Lung (tissue), 12 donors: Measurements from ENCODE around the gene HOXC5. TPM values are rescaled to one million over a fixed set of nuclear protein-coding genes. Genes with fewer than 3 reads are reported as not detected.

ENCODE experiments used
- ATAC-seq: fragments of 200-7000 bp; cut with Tn5 transposase; one replicate; pipeline ENCODE4 v1.9.1; 2020; ENCODE audit warnings: moderate number of reproducible peaks; ENCODE audit not compliant: insufficient read depth, low FRiP score
- DNase-seq, 3 donors: peaks; one replicate each; pipeline ENCODE4 v3.0.0-alpha.2; 2013 to 2017
- H3K27ac ChIP-seq, 2 donors: one replicate each; pipeline ENCODE4 v1.5.1; 2013; ENCODE audit warnings: mild to moderate bottlenecking in 2 of 2, moderate library complexity in 2 of 2, control low read depth in 1 of 2, inconsistent platforms in 1 of 2, low read depth in 1 of 2, low read length in 1 of 2
- H3K27me3 ChIP-seq, 3 donors: one replicate each; pipeline ENCODE4 v1.5.1; 2013; ENCODE audit warnings: low read length in 2 of 3; ENCODE audit not compliant: control insufficient read depth in 3 of 3, insufficient read depth in 3 of 3
- H3K36me3 ChIP-seq, 4 donors: one replicate each; pipeline ENCODE4 v1.5.1; 2013; ENCODE audit warnings: low read length in 4 of 4, mild to moderate bottlenecking in 1 of 4, moderate library complexity in 1 of 4; ENCODE audit not compliant: control insufficient read depth in 4 of 4, insufficient read depth in 4 of 4
- H3K4me1 ChIP-seq, 5 donors: one replicate each; pipeline ENCODE4 v1.5.1; 2013; ENCODE audit warnings: low read length in 5 of 5, mild to moderate bottlenecking in 2 of 5, moderate library complexity in 1 of 5; ENCODE audit not compliant: control insufficient read depth in 5 of 5, insufficient read depth in 5 of 5
- H3K4me3 ChIP-seq: one replicate; pipeline ENCODE4 v1.5.1; 2013; ENCODE audit warnings: mild to moderate bottlenecking, control low read depth, moderate library complexity
- H3K9ac ChIP-seq, 2 donors: one replicate each; pipeline ENCODE4 v1.5.1; 2013; ENCODE audit warnings: low read length in 2 of 2, control low read depth in 1 of 2; ENCODE audit not compliant: insufficient read depth in 1 of 2
- H3K9me3 ChIP-seq, 4 donors: one replicate each; pipeline ENCODE4 v1.5.1; 2013; ENCODE audit warnings: low read length in 3 of 4, mild to moderate bottlenecking in 1 of 4, moderate library complexity in 1 of 4; ENCODE audit not compliant: control insufficient read depth in 4 of 4, insufficient read depth in 3 of 4
- WGBS, 2 donors: extraction: QIAGEN DNeasy Blood & Tissue Kit; methylation state at CpG; one replicate each; pipeline ENCODE4 v1.1.7; 2013; 5-methylcytosine and 5-hydroxymethylcytosine counted together
- polyA plus RNA-seq, 2 donors: library from polyadenylated mRNA; stranded (reverse); fragments of 200-250 nt; gene quantifications; one replicate each; pipeline ENCODE4 v1.2.1, GENCODE V29; 2013
- total RNA-seq, 2 donors: library from RNA; depleted of rRNA in 1 of 2; stranded (reverse); fragments of >200 nt in 1 of 2; gene quantifications; one replicate each; pipeline ENCODE4 v1.2.1, GENCODE V29; 2014 to 2021
- TF ChIP-seq, protein P1 (sequence below): IDR thresholded peaks from 2 replicates; pipeline ENCODE4 v1.5.1; 2012; ENCODE audit warnings: mild to moderate bottlenecking; ENCODE audit errors: control extremely low read depth, extremely low read depth
- donor health status: control.
- donor health status: control.
- donor health status: Bipolar disorder and iron deficiency.
- donor health status: healthy.
- donor health status: DM: yes; HTN: yes; CAD: no.

Gene HOXC5
- total and polyA plus RNA-seq, 4 donors, result 0.08 to 0.26 (median 0.17) TPM

DNA sequence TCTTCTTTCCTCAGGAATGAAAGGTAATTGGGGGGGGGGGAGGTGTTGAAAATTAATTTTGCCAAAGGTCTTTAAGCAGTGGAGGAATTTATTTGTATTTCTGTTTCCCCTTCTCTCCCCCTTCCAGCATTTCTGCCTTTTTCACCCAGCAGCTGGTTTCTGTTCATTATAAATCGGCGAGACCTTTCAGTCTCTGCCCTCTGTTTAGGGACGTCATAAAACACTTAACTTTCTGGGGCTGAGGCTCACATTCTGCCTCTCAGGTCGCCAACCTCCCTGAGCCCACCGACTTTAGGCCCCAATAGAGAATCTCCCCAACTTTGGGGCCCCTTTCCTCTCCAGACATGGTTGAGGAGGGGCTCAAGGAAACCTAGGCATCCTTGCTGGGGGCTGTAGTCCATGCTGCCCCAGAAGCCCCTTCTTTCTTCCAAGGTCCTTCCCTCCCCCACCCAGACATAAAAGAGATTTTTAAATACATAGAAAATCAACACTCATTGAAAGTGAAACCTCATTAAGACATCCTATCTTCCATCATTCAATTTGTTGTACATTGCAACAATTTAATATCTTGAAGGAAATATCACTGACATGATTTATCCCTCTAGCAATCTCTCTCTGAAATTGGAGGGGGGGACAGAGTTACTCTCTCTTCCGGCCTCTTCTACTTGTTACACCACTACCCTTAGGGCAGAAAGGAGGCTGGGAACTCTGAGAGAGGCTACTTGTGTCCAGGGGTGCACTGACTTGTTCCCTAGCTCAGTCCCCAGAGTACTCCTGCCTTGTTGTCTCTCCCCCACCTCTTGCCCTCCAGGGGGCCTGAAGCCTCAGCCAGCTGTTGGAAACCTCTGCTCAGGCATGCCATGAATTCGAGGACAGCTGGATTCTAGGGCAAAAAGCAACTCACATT lies 7.1 kb upstream of the HOXC5 start:
- H3K27me3 ChIP-seq, result peaks cover 9 to 93% (median 74%) of the 10 kb centered on the region in 3 donors
- no peak for ATAC-seq
- no peak overlapping the region for H3K4me3 ChIP-seq
- H3K27ac ChIP-seq, result no peak overlapping the region
- peak overlapping the region in 1 of 2 donors; percentile 32 for H3K9ac ChIP-seq
- no peaks in the 10 kb centered on the region for H3K36me3 ChIP-seq
- DNase-seq, result no peak
- TF ChIP-seq, protein P1, sequence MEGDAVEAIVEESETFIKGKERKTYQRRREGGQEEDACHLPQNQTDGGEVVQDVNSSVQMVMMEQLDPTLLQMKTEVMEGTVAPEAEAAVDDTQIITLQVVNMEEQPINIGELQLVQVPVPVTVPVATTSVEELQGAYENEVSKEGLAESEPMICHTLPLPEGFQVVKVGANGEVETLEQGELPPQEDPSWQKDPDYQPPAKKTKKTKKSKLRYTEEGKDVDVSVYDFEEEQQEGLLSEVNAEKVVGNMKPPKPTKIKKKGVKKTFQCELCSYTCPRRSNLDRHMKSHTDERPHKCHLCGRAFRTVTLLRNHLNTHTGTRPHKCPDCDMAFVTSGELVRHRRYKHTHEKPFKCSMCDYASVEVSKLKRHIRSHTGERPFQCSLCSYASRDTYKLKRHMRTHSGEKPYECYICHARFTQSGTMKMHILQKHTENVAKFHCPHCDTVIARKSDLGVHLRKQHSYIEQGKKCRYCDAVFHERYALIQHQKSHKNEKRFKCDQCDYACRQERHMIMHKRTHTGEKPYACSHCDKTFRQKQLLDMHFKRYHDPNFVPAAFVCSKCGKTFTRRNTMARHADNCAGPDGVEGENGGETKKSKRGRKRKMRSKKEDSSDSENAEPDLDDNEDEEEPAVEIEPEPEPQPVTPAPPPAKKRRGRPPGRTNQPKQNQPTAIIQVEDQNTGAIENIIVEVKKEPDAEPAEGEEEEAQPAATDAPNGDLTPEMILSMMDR, result no peak
- WGBS, 2 donors, result 17 to 28% methylated on average over 7 of the region's 7 CpGs
- no peaks in the 10 kb centered on the region for H3K9me3 ChIP-seq
- peaks cover 0 to 19% (median 0%) of the 10 kb centered on the region in 5 donors for H3K4me1 ChIP-seq

DNA sequence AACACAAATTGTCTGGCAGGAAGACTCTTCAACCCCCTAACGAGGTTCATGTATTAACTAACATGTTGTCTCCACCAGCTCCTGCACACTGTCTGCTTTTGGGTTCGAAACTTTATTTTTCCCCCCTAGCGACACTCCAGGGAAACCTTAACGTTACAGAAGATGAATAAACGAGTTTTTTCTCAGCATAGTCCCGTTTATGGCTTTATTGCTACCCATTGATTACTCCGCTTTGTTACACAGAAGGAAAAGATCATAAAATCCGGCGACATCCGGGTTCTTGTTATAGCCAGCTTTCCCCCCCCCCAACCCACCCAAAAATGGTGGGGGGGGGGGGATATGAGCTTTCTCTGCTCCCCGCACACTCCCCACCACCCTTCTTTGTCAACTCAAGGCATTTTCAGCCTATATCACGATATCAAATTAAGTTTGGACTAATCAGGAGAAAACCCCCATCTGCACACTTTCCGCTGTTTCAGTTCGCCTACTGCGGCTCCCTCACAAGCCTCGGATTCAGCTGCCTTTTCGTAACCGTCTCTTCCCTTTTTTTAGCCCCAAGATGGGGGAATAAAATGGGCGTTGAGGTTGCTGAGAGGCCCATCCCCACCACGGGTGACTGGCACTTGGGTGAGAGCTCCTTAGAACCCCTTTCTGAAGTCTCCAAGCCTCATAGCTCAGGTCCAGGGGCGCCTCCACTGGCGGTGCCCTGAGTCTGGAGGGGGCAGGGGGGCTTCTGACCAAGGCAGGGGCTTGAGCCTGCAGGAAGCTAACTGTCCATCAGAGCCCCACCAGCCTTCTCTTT lies 6.0 kb upstream of the HOXC5 start:
- Histone ChIP-seq H3K27me3 (peaks cover 7 to 92% (median 71%) of the 10 kb centered on the region in 3 donors), H3K9ac (no peak overlapping the region), H3K36me3 (no peaks in the 10 kb centered on the region), H3K27ac (no peak overlapping the region), H3K9me3 (no peaks in the 10 kb centered on the region), H3K4me1 (peaks cover 0 to 22% (median 0%) of the 10 kb centered on the region in 5 donors), H3K4me3 (no peak overlapping the region)
- WGBS, 2 donors, result 15 to 22% methylated on average over 22 of the region's 22 CpGs
- DNase-seq (no peak), ATAC-seq (no peak)
- TF ChIP-seq, protein P1, result no peak

- Histone ChIP-seq H3K27ac (no peak overlapping the region), H3K4me1 (peaks cover 0 to 22% (median 0%) of the 10 kb centered on the region in 5 donors), H3K36me3 (no peaks in the 10 kb centered on the region), H3K9ac (no peak overlapping the region), H3K9me3 (peaks cover 0 to 3% (median 0%) of the 10 kb centered on the region in 4 donors), H3K4me3 (no peak overlapping the region), H3K27me3 (peaks cover 7 to 92% (median 71%) of the 10 kb centered on the region in 3 donors)
- ATAC-seq (no peak), DNase-seq (no peak)
- TF ChIP-seq, protein P1, result no peak
- 38 to 44% methylated on average over 3 of the region's 3 CpGs for WGBS, 2 donors
Observed at GRCh38 chr12:54027442-54027786, 5.4 kb upstream of the HOXC5 start.
